SKM-1 treated with dmso at 0.1 percent for 144 hours (cell line): ENCODE results near the gene FZR1.

Source experiments
- DNase-seq: peaks from one replicate; lab custom pipeline; 2025; ENCODE audit not compliant: unreplicated experiment; lab: John Stamatoyannopoulos, UW

The FZR1 gene

DNA sequence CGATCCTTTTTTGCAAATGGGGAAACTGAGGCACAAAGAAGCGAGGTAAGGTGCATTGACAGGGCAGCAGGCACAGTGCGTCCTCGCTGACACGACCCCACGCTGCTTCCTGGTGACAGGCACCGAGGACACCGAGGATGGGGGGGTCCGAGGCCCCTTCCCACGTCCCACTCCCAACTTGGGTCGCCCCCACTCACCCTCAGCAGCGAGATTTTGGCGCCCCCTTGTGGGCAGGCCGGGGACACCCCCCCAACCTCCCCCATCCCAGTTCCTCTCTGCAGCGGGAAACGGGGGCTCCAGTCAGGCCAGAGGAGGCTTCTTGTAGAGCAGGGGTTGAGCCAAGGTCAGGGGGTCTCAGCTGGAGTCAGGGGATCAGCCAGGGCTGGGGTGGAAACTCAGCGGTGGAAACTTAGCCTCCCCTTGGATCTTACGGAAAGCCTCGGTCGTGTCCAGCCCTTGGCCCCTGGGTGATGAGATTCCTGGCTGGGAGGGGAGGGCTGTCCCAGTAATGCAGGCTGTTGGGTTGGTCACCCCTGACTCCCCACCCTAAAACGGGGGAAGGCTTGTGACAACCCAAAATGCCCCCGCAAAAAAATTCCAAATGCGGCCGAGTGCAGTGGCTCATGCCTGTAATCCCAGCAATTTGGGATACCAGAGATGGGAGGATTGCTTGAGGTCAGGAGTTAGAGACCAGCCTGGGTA lies 34.0 kb upstream of the FZR1 start:
- DNase-seq: no peak

DNA sequence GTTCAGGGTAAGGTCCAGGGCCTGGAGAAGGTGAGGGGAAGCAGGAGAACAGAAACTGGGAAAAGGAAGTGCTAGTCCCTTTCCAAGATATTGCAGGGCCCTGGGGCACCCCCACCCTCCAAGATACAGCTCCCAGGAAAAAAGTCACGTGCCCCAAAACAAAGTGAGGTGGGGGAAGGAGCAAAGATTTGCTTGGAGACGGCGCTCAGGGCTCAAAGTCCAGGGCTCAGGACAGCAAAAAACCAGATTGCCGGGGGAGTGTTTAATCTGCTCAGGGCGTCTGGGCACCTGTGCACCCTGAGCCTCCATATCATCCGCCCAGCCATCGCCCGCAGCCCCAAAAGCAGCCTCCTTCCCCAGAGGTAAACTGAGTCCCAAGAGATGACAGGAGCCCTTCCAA lies 32.1 kb upstream of the FZR1 start:
- DNase-seq: no peak

DNA sequence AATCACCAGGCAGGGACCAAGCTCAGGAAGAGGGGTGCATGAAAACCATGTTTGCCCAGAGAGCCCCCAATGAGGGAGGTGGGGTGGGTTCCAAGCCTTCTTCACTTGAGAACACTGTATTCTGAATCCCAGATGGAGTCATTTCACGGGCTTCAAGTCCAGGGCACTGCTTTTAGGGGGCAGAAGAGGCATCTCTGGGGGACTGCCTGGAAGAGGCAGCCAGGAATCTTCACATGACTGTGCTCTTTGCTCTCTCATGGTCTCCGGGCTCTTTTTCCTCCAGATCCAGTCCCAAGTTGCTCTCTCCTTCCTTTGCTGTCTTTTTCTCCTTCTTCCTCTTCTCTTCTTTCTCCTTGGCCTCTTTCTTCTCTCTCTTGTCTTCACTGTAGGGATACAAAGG lies 31.5 kb upstream of the FZR1 start:
- no peak for DNase-seq

DNA sequence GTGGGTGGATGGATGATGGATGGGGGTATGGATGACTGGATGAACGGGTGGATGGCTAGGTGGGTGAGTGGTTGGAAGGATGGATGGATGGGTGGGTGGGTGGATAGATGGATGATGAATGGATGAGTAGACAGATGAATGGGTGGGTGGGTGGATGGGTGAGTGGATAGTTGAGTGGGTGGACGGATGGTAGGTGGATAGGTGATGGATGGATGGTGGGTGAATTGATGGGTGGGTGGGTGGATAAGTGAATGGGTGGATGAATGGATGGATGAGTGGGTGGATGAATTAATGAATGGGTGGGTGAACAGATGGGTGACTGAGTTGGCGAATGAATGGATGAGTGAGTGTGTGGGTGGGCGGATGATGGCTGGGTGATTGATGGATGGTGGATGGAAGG lies 30.7 kb upstream of the FZR1 start:
- no peak for DNase-seq

DNA sequence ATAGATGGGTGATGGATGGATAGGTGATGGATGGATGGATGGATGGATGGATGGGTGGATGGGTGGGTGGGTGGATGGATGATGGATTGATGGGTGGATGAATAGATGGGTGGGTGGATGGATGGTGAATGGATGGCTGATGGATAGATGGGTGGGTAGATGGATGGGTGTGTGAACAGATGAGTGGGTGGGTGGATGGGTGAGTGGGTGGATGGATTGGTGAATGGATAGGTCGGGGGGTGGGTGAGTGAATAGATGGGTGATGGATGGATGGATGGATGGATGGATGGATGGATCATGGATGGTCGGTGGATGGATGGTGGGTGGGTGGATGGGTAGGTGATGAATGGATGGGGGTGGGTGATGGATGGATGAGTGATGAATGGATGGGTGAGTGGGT lies 29.3 kb upstream of the FZR1 start:
- no peak for DNase-seq

DNA sequence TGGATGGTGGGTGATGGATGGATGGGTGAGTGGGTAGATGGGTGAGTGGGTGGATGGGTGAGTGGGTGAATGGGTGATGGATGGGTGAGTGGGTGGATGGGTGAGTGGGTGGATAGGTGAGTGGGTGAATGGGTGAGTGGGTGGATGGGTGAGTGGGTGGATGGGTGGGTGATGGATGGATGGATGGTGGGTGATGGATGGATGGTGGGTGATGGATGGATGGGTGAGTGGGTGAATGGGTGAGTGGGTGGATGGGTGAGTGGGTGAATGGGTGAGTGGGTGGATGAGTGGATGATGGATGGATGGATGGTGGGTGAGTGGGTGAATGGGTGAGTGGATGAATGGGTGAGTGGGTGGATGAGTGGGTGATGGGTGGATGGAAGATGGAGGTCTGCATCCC lies 28.6 kb upstream of the FZR1 start:
- DNase-seq: no peak

DNA sequence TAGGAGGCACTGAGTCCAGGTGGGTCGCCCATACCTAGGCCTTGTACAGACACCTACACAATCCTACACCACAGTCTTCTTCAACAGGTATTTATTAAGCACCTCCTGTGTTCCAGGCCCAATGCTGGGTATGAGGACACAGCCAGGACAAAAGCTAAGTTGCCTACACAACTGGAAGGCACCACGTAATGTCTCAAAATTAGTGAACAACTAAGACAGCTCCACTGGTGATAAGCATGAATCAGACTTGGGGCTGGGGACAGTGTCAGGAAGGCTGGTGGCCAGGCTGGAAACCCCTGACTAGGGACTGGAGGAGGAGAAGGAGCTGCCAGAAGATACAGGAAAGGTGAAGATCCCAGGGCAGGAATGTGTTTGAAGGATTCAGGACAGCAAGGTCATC lies 28.2 kb upstream of the FZR1 start:
- no peak for DNase-seq

DNA sequence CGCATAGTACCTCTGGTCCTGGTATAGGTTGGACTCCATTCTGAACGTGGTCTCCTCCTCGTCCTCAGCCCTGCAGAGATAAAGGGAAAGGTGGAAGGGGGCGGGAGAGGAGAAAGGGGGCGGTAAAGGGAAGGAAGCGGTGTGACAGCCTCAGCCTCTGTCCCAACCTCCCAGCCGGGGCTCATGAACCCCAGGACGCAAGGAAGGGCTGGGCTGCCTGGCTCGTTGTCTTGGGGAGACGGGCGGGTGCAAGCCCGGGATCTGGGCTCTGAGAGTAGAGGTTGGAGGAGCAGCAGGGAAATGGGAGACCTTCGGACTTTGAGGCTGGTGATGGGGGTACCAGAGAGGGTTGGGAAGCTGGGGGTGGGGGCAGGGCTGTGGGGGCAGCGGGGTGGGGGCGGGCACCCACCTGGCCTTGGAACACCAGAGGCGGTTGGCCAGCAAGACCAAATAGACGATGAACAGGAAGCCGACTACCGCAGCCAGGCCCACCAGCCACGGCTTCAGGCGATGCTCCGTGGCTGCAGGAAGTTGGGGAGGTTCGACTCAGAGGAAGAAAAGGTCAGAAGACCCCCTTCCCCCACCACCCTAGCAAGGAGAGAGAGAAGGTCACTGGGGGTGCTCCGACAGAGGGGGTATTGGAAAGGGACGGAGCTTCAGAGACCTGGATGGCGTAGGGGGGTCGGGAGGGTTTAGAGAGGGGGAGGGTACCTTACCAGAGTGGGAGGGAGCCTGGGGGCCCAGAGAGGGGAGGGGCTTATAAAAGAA lies 27.5 kb upstream of the FZR1 start:
- no peak for DNase-seq

DNA sequence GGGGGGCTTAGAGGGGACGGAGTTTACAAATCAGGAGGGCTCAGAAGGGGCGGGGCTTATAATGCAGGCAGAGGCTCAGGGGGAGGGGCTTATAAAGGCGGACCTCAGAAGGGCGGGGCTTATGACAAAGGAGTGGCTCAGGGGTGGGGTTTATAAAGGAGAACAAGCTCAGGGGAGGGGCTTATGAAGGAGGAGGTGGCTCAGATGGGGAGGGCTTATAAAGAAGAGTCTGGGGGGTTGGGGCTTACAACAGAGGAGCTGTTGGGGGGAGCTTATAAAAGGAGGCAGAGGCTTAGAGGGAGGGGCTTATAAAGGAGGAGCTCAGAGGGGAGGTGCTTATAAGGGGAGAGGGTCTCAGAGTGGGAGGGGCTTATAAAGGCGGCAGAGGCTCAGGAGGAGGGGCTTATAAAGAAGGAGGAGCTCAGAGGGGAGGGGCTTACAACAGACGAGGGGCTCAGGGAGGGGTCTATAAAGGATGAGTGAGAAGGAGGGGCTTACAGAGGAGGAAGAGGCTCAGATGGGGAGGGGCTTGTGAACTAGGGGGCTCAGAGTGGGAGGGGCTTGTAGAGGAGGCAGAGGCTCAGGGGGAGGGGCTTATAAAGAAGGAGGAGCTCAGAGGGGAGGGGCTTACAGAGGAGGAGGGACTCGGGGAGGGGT lies 26.8 kb upstream of the FZR1 start:
- peak; percentile 83 for DNase-seq

DNA sequence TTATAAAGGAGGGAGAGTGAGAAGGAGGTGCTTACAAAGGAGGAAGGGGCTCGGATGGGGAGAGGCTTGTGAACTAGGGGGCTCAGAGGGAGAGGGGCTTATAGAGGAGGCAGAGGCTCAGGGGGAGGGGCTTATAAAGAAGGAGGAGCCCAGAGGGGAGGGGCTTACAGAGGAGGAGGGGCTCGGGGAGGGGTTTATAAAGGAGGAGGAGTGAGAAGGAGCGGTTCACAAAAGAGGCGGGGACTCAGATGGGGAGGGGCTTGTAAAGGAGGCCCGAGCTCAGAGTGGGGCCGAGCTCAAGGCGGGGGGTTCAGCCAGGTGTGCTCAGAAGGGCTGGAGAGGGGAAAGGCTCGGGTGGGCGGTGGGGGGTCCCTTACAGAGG lies 26.3 kb upstream of the FZR1 start:
- no peak for DNase-seq

DNA sequence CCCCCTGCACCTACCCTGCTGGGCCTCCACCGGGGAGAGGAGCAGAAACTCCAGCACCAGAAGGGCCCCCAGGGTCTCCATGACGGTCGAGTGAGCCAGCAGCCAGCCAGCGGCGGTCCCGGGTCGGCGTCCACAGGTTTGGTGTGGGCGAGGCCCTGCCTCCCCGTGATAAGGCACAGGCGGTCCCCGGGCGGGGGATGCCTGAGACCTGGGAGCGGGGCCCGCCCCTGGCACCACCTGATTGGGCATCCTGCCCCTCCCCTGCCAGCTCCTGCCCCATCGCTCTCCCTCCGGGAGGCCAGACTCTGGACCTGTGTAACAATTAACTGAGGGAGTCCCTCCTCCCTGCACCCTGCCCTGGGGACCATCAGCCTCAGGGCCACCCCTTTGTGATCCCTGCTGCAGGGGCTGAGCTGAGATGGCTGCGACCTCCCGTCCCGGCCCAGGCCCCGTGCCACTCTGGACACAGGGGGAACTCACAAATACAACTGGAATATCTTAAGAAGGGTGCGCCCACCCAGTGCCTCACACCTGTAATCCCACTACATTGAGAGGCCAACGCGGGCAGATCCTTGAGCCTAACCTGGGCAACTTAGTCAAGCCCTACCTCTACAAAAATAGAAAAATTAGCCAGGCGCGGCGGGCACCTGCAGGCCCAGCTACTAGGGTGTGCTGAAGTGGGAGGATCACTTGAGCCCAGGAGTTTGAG lies 25.6 kb upstream of the FZR1 start, which contains the start of gene SMIM24:
TSS of gene SMIM24 (minus strand) at position 143 of the 709 bp plus-strand sequence. CDS start at position 81, 62 bp downstream.
- no peak for DNase-seq

DNA sequence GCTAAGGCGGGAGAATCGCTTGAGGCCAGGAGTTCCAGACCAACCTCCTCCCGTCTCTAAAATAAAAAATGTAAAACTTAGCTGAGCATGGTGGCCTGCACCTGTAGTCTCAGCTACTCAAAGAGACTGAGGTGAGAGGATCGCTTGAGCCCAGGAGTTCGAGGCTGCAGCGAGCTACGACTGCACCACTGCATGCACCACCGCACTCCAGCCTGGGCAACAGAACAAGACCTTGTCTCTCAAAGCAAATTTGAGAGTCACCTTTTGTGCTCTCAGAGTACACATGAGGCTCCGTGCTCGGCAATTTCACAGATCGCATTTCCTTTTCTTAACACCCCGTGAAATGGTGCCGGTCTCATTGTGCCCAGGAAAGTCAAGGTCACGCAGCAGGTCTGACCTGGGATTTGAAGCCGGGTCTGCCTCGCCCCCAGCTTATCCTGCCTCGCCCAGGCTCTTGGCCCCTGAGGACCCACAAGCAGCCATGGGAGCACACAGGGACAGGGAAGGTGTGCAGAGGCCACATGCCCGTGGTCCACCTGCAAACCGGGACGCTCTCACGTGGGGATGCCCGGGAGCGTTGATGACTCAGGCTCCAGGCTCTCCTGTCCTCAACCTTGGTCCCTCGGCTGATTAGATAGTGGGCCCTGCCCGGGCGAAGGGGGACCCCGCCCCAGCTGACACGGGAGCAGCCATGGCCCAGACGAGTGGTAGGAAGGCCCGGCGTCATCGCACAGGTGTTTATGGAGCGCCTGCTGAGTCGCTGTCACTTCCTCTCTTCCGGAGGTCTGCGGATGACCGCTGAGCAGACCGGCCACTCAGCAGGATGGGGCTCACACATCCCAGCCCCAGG lies 24.6 kb upstream of the FZR1 start:
- no peak for DNase-seq

DNA sequence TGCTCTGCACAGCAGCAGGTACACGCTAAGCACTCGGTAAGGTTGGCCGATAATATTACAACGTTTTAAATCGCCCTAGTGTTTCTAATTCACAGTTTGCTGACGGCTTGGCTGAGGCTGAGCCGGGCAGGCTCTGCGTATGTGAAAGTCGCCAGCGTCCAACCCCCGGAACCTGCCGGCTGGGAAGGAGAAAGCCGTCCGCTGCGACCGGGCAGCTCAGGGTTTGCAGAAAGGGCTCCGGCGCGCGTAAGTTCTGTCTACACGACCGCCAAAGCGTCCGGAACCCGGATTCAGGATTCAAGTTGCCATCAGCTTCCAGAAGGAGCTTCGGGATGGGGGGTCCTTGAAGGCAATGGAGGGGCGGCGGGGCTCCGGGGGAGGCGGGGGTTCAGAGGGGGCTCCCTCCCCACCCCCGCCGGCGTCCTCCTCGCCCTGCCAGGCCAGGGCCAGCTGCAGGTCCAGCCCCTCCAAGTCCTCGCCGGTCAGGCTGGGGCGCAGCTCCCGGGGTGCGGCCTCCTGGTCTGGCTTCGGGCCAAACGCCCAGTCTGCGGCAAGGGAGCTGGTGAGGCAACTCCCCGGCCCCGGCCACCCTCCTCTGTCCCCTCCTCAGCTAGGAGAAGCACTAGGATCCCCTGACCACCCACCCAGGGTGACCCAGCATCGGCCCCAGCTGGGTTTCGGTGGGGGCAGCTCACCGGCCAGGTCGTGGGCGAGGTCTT lies 23.4 kb upstream of the FZR1 start:
- DNase-seq: no peak

DNA sequence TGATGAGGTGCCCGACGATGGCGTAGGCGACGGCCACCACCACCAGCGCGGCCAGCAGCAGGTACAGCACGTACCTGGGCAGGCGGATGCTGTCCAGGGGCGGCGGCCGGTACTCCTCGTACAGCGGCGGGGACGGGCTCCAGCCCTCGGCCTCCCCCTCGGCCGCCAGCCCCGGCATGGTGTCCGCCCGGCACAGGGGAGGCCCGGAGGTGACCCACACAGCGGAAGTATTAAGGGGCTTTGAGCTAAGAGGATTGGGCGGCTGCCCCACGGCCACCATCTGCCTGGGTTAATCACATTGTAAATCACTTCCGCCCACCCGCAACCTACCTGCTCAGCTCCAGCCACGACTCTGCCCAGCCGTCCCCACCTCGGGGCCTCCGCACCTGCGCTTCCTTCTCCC lies 22.9 kb upstream of the FZR1 start, which contains the start of gene SMIM44:
TSS of gene SMIM44 (minus strand) at position 216 of the 403 bp plus-strand sequence. CDS start at position 178, 38 bp downstream.
- DNase-seq: no peak

DNA sequence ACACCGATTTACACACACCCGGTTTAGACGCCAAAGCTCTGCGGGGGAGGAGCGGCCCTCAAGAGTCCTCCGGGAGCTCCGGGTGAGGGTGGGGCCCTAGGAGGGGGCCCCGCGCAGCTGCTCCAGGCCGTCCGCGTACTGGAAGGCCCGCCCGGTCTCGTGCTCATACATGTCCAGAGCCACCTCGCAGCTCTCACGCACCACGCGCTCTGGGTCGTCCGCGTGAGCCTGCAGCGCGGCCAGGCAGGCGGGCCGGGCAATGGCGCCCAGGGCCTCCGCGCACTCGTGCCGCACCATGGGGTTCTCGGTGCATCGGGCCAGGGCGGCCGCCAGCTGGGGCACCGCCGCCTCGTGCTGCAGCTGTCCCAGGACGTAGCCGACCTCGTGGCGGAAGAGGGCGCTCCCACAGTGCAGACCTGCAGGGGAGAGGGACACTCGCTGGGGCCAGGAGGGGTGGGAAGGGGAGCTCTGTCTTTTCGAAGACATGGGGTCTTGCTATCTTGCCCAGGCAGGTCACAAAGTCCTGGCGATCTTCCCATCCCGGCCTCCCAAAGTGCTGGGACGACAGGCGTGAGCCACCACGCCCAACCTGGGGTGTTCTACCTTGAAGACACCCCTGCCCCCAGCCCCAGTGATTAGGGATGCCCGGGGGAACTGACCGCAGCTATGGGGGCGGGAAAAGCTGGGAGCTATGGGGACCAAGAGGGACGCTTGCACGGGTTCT lies 14.6 kb upstream of the FZR1 start:
- DNase-seq: no peak

DNA sequence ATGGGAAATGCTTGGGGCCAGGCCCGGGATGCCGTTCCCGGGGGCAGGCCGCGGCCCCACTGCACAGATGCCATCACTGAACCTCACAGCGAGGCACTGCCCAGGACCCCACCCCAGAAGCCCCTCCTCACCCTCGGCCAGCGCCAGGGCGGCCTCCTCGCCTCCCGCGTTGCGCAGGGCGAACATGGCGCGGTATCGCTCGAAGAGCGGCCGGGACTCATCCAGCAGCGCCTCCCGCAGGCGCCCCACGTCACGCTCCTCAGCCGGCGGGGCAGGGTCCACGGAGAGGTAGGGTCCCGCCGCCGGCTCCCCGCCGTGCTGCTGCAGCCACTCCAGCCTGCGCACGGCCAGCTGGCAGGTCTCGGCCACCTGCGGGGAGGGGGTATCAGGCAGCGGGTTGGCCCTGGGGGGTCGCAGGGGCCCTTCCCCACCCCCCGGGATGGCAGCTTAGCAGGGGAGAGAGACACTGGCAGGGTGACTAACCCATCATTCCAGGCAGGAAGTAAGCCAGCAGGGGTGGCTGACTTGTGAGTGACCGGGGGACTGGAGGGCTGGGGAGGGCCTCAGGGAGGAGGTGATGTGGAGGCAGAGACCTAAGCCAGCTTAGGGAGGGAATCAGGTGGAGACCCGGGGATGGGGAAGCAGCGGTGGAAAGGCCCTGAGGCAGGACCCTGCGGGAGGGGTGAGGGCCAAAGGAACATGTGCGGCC lies 13.8 kb upstream of the FZR1 start:
- no peak for DNase-seq

DNA sequence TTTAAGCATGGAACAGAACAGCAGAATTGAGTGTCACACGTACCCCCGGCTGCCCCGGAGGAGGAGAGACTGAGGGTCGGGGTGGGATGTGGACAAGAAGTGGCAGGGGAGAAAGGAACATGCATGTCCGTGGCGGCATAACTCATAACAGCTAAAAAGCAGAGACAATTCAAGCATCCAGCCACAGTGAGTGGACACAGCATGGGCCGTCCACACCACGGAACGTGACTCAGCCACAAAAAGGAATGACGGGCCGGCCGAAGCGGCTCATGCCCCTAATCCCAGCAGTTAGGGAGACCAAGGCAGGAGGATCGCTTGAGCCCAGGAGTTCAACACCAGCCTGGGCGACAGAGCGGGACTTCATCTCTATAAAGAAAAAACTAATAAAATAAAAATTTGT lies 13.2 kb upstream of the FZR1 start:
- no peak for DNase-seq

DNA sequence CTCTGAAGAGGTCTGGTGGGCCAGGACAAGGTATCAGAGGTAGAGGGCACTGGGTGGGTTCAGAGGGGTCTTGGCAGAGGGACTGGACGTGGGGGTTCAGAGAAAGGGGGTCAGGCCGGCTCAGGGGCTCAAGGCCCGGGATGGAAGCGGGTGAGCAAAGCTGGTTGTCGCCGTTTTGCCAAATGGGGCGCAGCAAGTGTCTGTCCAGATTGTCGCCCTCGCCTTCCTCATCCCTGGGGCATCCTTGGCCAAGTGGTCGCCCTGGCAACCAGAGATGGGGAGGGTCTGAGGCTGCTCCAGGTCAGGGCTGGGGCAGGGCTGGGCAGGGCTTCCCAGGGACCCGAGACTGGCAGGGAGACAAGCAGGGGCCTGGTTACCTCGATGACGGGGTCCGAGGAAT lies 12.5 kb upstream of the FZR1 start:
- no peak for DNase-seq

DNA sequence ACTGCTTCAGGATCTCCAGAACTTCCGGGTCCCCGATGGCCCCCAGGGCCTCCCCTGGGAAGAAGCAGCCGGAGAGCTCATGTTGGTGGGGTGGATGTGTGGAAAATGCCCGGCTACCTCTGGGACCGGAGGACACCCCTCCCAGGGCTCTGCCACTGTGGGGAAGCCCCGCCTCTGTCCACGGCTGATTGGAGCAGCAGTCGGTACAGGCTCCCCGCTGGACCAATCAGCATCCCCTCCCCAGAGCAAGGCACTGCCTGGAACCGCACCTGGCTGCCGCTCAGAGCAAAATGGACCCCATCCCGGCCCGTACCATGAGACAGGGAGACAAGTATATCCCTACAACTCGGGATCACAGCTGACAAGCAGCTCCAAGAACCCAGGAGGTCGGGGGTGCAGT lies 12.1 kb upstream of the FZR1 start:
- DNase-seq: no peak
